Hepatocyte (in vitro differentiated cells): ENCODE measurements around the gene SEMA3G.

Experiments
- EZH2 ChIP-seq: fragments of 200-600 bp; sonication (generic); IDR thresholded peaks from 2 replicates; pipeline ENCODE4 v1.6.1; 2016; ENCODE audit warnings: antibody characterized with exemption, mild to moderate bottlenecking, borderline replicate concordance
- TF ChIP-seq, protein P1 (sequence below): fragments of 200-600 bp; sonication (generic); IDR thresholded peaks from 2 replicates; pipeline ENCODE4 v1.5.1; 2016; ENCODE audit warnings: antibody characterized with exemption, mild to moderate bottlenecking; ENCODE audit not compliant: poor library complexity

DNA sequence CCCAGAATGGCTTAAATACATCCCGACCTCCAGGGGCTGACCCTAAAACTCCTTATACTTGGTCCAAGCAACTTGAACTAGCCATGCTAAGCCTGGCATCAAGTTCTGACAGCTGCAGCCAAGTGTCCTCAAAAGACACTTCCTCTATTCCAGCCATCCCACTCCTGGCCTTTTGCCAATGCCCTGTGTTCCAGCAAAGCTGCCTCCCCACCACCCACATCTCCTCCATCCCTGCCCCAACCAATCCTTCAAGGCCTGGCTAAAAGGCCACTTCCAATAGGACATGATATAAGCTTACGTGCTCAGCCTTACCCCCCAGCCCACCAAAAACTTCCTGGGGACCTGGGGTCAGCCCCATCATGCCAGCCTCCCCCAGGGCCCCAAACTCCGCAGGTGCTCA, 40.9 kb downstream of the SEMA3G start:
- TF ChIP-seq, protein P1, sequence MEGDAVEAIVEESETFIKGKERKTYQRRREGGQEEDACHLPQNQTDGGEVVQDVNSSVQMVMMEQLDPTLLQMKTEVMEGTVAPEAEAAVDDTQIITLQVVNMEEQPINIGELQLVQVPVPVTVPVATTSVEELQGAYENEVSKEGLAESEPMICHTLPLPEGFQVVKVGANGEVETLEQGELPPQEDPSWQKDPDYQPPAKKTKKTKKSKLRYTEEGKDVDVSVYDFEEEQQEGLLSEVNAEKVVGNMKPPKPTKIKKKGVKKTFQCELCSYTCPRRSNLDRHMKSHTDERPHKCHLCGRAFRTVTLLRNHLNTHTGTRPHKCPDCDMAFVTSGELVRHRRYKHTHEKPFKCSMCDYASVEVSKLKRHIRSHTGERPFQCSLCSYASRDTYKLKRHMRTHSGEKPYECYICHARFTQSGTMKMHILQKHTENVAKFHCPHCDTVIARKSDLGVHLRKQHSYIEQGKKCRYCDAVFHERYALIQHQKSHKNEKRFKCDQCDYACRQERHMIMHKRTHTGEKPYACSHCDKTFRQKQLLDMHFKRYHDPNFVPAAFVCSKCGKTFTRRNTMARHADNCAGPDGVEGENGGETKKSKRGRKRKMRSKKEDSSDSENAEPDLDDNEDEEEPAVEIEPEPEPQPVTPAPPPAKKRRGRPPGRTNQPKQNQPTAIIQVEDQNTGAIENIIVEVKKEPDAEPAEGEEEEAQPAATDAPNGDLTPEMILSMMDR, result no peak
- no peak for TF ChIP-seq EZH2
